Ishikawa (cell line): ENCODE data around the gene YBEY.

Experiments
- CEBPB ChIP-seq: IDR thresholded peaks from 2 replicates; pipeline ENCODE4 v1.6.1; 2012
- CREB1 ChIP-seq: IDR thresholded peaks from 2 replicates; pipeline ENCODE4 v1.6.1; 2012; ENCODE audit warnings: low read depth
- EGR1 ChIP-seq: IDR thresholded peaks from 2 replicates; pipeline ENCODE4 v1.6.1; 2012
- EP300 ChIP-seq: IDR thresholded peaks from 2 replicates; pipeline ENCODE4 v1.6.1; 2012; ENCODE audit warnings: borderline replicate concordance
- FOXM1 ChIP-seq: IDR thresholded peaks from 2 replicates; pipeline ENCODE4 v1.6.1; 2012; ENCODE audit warnings: low read depth, borderline replicate concordance
- MAX ChIP-seq: IDR thresholded peaks from 2 replicates; pipeline ENCODE4 v1.6.1; 2012
- NFIC ChIP-seq: IDR thresholded peaks from 2 replicates; pipeline ENCODE4 v1.6.1; 2012
- RAD21 ChIP-seq: IDR thresholded peaks from 2 replicates; pipeline ENCODE4 v1.6.1; 2012; ENCODE audit warnings: low read depth
- REST ChIP-seq: IDR thresholded peaks from 2 replicates; pipeline ENCODE4 v1.6.1; 2012; ENCODE audit warnings: low read depth, mild to moderate bottlenecking
- TAF1 ChIP-seq: IDR thresholded peaks from 2 replicates; pipeline ENCODE4 v1.6.1; 2012; ENCODE audit warnings: low read depth, mild to moderate bottlenecking
- TCF12 ChIP-seq: IDR thresholded peaks from 2 replicates; pipeline ENCODE4 v1.6.1; 2012; ENCODE audit warnings: low read depth
- TEAD4 ChIP-seq: IDR thresholded peaks from 2 replicates; pipeline ENCODE4 v1.6.1; 2012
- USF1 ChIP-seq: IDR thresholded peaks from 2 replicates; pipeline ENCODE4 v1.6.1; 2012
- YY1 ChIP-seq: IDR thresholded peaks from 2 replicates; pipeline ENCODE4 v1.6.1; 2012; ENCODE audit warnings: low read depth
- ZBTB7A ChIP-seq: IDR thresholded peaks from 2 replicates; pipeline ENCODE4 v1.6.1; 2012; ENCODE audit warnings: low read depth

YBEY gene

GRCh38 chr21:46314441-46315020 lies 28.4 kb downstream of the YBEY start:
- TF ChIP-seq TCF12 (no peak), ZBTB7A (no peak), CEBPB (no peak), CREB1 (no peak), NFIC (no peak), MAX (no peak), RAD21 (no peak), FOXM1 (no peak), REST (no peak), YY1 (no peak), EGR1 (no peak), EP300 (no peak), TAF1 (no peak), USF1 (no peak), TEAD4 (no peak)

- TF ChIP-seq REST (no peak), TAF1 (no peak)
Observed at GRCh38 chr21:46316708-46317324, 30.7 kb downstream of the YBEY start.

GRCh38 chr21:46317710-46318463 lies 31.7 kb downstream of the YBEY start:
- peak; percentile 63; the same call in 1 of the 2 replicates for TF ChIP-seq USF1
- no peak for TF ChIP-seq TCF12
- 0 out of 2 replicates have a peak, but pooled peaks have one; percentile 19 for TF ChIP-seq MAX
- TF ChIP-seq TAF1 = no peak

GRCh38 chr21:46318464-46318845 lies 32.3 kb downstream of the YBEY start:
- TF ChIP-seq YY1 = no peak
- no peak for TF ChIP-seq FOXM1

- TF ChIP-seq MAX (no peak), USF1 (peak; percentile 75)
Observed at GRCh38 chr21:46319186-46319585, 33.0 kb downstream of the YBEY start.

GRCh38 chr21:46320331-46320801 lies 34.2 kb downstream of the YBEY start:
- no peak for TF ChIP-seq REST
- no peak for TF ChIP-seq CEBPB
